Mesothelial cell of epicardium (in vitro differentiated cells): ENCODE measurements around the gene IL12B. TPM values are rescaled to one million over a fixed set of nuclear protein-coding genes. Genes with fewer than 3 reads are reported as not detected.

Source experiments
- DNase-seq, 2 experiments: peaks; one replicate each; pipeline ENCODE4 v3.0.0; 2021; ENCODE audit warnings: low spot score in 2 of 2; ENCODE audit not compliant: unreplicated experiment in 2 of 2
- H3K27ac Mint-ChIP-seq: 2 replicates; pipeline ENCODE4 v1.8.0; 2021; ENCODE audit warnings: mixed read lengths
- H3K27me3 Mint-ChIP-seq: 2 replicates; pipeline ENCODE4 v1.8.0; 2021; ENCODE audit warnings: low read depth, mixed read lengths
- H3K36me3 Mint-ChIP-seq: 2 replicates; pipeline ENCODE4 v1.8.0; 2021; ENCODE audit warnings: mixed read lengths
- H3K4me1 Mint-ChIP-seq: 2 replicates; pipeline ENCODE4 v1.8.0; 2021; ENCODE audit warnings: mixed read lengths
- H3K4me3 Mint-ChIP-seq: 2 replicates; pipeline ENCODE4 v1.8.0; 2021; ENCODE audit warnings: mild to moderate bottlenecking, moderate library complexity, mixed read lengths
- H3K9me3 Mint-ChIP-seq: 2 replicates; pipeline ENCODE4 v1.8.0; 2021; ENCODE audit warnings: mixed read lengths
- total RNA-seq: library from RNA; stranded (reverse); gene quantifications from 3 replicates; pipeline ENCODE4 v1.2.1, GENCODE V29; 2021
- TF ChIP-seq, protein P1 (sequence below): fragments of 200-600 bp; sonication (generic); IDR thresholded peaks from one replicate; pipeline ENCODE4 v1.5.0; 2021; ENCODE audit warnings: antibody characterized with exemption; ENCODE audit not compliant: unreplicated experiment

IL12B gene
- total RNA-seq, 1 donor from 2014 or later = not detected

GRCh38 chr5:159342840-159343239, 12.6 kb upstream of the IL12B start:
- Mint-ChIP-seq H3K36me3 (no peaks in the 10 kb centered on the region), H3K27me3 (peaks cover 41% of the 10 kb centered on the region), H3K27ac (no peak overlapping the region), H3K4me3 (no peak overlapping the region), H3K4me1 (peaks cover 15% of the 10 kb centered on the region), H3K9me3 (peaks cover 6% of the 10 kb centered on the region)
- TF ChIP-seq, protein P1, sequence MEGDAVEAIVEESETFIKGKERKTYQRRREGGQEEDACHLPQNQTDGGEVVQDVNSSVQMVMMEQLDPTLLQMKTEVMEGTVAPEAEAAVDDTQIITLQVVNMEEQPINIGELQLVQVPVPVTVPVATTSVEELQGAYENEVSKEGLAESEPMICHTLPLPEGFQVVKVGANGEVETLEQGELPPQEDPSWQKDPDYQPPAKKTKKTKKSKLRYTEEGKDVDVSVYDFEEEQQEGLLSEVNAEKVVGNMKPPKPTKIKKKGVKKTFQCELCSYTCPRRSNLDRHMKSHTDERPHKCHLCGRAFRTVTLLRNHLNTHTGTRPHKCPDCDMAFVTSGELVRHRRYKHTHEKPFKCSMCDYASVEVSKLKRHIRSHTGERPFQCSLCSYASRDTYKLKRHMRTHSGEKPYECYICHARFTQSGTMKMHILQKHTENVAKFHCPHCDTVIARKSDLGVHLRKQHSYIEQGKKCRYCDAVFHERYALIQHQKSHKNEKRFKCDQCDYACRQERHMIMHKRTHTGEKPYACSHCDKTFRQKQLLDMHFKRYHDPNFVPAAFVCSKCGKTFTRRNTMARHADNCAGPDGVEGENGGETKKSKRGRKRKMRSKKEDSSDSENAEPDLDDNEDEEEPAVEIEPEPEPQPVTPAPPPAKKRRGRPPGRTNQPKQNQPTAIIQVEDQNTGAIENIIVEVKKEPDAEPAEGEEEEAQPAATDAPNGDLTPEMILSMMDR = no peak
- no peak for DNase-seq

GRCh38 chr5:159341906-159342310, 11.6 kb upstream of the IL12B start:
- Mint-ChIP-seq H3K9me3 (peaks cover 6% of the 10 kb centered on the region), H3K4me3 (no peak overlapping the region), H3K27ac (no peak overlapping the region), H3K4me1 (peaks cover 22% of the 10 kb centered on the region), H3K36me3 (no peaks in the 10 kb centered on the region), H3K27me3 (peaks cover 38% of the 10 kb centered on the region)
- TF ChIP-seq, protein P1 = no peak
- peak in 1 of 2 experiments; percentile 53 for DNase-seq

DNA sequence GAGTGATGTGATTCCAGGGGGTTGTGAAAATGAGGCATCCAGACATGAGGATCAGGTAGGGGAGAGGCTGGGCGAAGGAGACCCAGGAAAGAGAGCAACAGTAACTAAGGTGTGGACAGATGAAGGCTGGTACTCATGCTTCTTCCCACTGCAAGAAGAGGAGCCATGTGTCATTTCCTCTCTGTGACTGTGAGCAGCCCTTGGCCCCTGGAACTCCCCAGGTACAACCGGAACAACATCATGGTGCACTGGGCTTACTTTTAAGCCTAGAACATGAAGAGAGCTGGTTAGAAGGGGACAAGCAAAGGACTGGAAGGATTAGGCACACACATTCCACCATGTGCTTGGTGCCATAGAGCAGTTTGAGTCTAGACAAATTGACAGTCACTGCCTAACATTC, 10.9 kb upstream of the IL12B start:
- Mint-ChIP-seq H3K36me3 (no peaks in the 10 kb centered on the region), H3K4me3 (no peak overlapping the region), H3K27me3 (peaks cover 37% of the 10 kb centered on the region), H3K27ac (no peak overlapping the region), H3K9me3 (peaks cover 6% of the 10 kb centered on the region), H3K4me1 (peaks cover 24% of the 10 kb centered on the region)
- DNase-seq = no peak
- TF ChIP-seq, protein P1 = no peak

DNA sequence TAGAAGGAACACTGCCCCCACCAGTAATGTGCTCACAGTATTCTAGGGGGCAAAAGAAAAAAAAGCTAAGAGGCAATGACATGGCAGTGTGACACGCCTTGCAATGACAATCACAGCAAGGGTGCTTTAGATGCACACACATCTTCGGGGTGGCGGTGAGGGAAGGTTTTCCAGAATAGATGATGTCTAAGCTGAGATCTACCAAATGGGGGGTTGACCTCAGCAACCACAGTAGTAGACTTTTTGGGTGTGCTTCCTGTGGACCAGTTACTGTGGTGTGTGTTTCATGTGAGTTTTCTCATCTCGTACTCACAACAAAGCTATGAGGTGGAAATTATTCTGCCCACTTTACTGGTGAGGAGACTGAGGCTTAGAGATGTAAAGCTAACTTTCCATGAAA, 10.2 kb upstream of the IL12B start:
- Mint-ChIP-seq H3K36me3 (no peaks in the 10 kb centered on the region), H3K9me3 (peaks cover 6% of the 10 kb centered on the region), H3K27ac (no peak overlapping the region), H3K4me3 (no peak overlapping the region), H3K4me1 (peaks cover 24% of the 10 kb centered on the region), H3K27me3 (peaks cover 31% of the 10 kb centered on the region)
- TF ChIP-seq, protein P1 = no peak
- DNase-seq = no peak

DNA sequence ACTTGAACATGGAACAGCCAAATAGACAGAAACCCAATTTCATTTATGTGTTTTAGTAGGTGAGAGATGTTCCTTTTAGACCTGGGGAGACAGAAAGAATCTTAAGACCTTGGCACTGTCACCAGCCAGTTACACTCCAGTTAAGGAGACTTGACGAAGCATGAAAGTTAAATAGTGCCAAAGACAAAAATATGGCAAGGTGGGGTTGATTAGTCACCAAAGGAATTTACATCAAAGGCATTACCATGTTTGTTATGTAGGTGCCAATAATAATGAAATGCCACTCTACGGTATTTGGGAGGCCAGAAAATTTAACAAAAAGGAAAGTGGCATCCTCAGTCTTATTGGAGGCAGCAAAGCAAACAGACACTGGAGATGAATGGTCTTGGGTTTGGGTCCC, 9.2 kb upstream of the IL12B start:
- TF ChIP-seq, protein P1 = no peak
- Mint-ChIP-seq H3K4me1 (peaks cover 24% of the 10 kb centered on the region), H3K27ac (no peak overlapping the region), H3K9me3 (peaks cover 6% of the 10 kb centered on the region), H3K4me3 (no peak overlapping the region), H3K27me3 (peaks cover 23% of the 10 kb centered on the region), H3K36me3 (no peaks in the 10 kb centered on the region)
- DNase-seq = no peak

GRCh38 chr5:159338118-159338517, 7.8 kb upstream of the IL12B start:
- H3K27ac Mint-ChIP-seq = no peak overlapping the region
- no peak for DNase-seq
- H3K27me3 Mint-ChIP-seq = peaks cover 13% of the 10 kb centered on the region
- no peaks in the 10 kb centered on the region for H3K36me3 Mint-ChIP-seq
- peaks cover 24% of the 10 kb centered on the region for H3K4me1 Mint-ChIP-seq
- TF ChIP-seq, protein P1 = no peak
- H3K4me3 Mint-ChIP-seq = no peak overlapping the region
- H3K9me3 Mint-ChIP-seq = no peaks in the 10 kb centered on the region
